ENCODE results near the gene DSP.

Gene DSP

GRCh38 chr6:7541175-7542064, at the start of gene DSP:
Gene DSP, plus strand, starts transcription at chr6:7541671. Its CDS starts 245 bp downstream, at chr6:7541916.
- no peak for DNase-seq

DNA sequence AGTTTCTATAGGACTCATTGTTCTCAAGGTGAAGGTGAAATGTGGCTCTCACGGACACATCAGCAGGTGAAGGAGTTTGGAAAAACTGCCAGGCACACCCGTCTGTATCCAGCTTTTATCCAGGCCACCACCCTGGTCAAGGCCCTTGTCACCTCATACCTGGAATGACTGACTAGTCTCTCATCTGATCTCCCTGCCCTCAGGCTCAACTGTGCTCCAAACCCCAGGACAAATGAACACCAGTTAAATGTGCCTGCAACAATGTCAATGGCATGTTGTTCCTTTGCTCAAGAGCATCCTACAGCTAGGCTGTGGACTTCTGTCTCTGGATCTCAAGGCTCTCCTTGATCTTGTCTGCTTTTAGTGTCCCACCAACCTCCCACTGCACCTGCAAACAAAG, 47.6 kb upstream of the DSP start:
- no peak for DNase-seq

DNA sequence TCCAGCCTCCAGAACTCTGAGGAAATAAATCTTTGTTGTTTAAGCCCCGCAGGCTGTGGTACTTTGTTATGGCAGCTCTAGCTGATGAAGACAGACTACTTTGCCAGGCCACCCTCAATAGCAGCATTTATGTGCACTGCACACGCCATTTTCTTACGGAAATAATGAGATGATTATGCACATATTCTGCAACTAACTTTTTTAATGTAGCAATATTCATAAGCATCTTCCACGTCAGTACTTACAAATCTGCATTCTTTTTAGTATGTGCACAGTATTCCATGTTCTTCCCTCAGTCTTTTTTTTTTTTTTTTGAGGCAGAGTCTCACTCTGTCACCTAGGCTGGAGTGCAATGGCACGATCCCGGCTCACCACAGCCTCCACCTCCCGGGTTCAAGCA, 46.8 kb upstream of the DSP start:
- DNase-seq = no peak

DNA sequence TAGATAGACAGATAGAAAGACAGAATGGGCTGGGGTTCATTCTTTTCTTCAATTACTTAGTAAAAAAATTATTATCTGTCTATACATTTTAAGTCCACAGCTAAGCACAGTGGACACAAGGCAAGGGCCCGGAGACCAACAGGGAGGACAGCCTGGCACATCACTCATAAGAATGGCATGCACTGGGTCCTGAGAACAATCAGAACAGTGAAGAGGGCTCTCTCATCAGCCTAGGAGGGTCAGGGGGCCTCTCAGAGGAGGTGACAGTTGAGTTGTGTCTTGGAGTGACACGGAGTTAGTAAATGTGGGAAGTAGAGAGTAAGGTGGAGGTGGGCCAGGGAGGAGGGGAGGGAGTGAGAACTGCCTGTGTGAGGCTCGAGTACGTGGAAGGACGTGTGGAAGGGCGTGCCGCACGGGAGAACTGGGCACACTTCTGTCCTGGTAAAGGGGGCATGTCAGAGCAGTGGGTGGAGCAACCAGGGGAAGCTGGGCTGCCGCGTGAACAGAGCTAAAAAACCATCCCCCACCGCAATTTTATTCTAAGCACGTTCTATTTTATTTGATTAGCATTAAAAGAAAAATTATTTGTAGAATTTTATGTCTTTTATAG, 45.1 kb upstream of the DSP start:
- no peak for DNase-seq

DNA sequence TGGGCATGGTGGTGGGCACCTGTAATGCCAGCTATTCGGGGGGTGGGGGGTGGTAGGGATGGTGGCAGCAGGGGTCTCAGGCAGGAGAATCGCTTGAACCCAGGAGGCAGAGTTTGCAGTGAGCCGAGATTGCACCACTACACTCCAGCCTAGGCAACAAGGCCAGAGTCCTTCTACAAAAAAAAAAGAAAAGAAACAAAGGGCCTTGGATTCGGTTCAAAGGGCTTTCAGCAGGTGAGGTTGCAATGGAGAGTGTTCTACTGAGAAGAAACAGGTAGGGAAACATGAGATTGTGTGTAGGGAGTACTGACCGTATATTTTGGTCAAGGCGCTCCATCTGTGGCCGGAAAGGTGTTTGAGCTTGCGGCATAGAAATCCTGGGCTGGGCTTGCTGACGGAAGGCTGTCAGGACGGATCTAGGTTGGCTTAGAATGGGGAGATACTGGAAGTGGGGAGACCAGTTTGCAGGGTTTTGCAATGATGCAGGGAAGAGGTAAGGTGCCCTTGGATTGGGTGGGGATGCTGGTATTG, 40.7 kb upstream of the DSP start:
- DNase-seq = no peak

GRCh38 chr6:7502743-7503142, 38.7 kb upstream of the DSP start:
- DNase-seq = no peak

DNA sequence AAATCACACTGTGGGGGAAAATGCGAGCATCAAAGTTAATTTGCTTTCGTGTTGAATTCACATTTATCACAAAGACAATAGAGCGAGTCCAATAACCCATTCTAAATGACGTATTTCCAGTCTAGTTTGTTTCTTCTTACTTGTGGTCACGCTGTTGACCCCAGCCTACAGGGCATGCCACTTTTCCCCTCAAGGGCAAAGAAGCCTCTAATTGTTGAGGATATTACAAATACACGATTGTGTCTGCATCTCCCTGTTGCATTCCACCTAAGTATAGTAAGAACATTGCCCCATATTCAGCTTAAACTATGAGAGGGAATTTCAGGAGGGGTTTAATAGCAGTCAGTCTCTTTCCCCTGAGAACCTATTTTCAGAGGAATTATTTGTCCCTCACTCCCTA, 37.4 kb upstream of the DSP start:
- DNase-seq = no peak

DNA sequence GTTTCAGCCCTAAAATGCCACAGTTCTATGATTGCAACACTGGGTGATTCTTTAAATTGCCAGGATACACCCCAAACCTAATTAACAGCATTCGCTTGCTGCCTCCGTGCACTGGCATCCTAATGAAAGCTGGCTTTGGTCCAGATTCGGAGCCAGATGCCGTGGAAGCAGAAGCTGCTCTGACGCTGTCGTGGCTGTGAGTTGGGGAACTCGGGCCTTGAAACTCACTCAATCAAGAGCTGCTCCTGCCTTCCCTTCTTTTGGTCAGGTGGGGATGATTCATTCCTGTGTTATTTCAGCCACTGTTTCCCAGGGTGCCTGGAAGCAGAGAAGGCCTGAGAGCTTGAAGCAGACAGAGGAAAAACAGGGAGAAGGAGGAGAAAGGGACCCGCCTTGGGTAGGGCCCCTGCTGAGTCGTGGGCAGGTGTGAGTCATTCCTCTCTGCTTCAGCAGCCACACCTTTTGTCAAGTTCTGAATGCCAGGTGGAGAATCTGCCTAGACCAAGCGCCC, 36.2 kb upstream of the DSP start:
- DNase-seq = no peak

- DNase-seq = no peak
Observed at GRCh38 chr6:7507600-7507999, 33.9 kb upstream of the DSP start.

DNA sequence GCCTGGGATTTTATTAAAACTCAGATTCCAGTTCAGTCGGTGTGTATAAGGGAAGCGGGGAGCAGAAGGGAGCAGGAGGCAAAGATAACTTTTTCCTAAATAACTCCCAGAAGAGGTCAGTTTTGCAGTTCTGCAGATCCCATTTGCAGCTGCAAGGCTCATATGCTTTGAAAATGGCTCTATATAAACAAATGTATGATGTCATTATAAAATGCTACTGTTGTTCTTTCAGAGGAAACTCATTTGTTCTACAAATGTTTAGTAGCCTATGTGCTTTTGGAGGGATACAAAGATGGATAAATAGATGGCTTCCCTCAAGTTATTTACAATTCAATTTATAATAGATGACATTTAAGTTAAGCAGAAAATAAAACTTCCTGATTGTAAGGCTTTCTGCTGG, 29.2 kb upstream of the DSP start:
- no peak for DNase-seq

- no peak for DNase-seq
Observed at GRCh38 chr6:7513529-7513928, 27.9 kb upstream of the DSP start.

DNA sequence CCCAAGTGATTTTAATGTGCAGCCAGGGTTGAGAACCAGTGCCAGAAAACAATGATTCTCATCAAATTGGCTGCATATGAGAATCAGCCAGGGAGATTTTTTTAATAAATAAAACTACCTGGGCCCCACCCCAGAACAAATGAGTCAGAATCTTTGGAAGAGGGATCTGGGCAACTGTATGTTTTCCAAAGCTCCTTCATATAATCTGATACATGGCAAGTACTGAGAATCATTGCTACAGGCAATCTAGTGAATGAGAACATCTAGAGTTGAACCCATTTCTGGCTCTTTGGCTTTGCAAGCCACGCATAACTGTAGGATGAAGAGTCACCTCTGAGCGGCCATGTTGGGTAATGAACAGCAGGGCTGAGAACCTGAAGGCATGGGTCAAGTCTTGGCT, 26.1 kb upstream of the DSP start:
- DNase-seq = no peak

- no peak for DNase-seq
Observed at GRCh38 chr6:7518877-7519276, 22.6 kb upstream of the DSP start.

DNA sequence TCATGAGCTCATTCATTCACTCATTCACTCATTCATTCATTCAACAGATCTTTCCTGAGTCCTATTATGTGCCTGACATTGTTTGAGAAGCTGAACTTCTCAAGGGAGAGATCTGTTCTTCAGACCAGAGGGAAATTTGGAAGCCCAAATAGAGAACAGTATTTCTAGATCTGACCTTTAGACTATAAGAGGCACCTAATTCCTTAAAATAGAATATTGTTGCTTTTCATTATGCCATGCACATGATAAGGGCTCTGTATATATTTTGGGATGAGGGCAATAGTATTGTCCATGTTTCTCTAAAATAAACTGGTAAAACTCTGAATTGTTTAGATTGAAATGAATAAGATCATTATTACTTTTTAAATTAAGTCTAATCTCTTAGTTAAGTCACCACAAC, 18.6 kb upstream of the DSP start:
- no peak for DNase-seq

- no peak for DNase-seq
Observed at GRCh38 chr6:7523922-7524321, 17.5 kb upstream of the DSP start.

GRCh38 chr6:7526755-7527154, 14.7 kb upstream of the DSP start:
- DNase-seq = no peak

DNA sequence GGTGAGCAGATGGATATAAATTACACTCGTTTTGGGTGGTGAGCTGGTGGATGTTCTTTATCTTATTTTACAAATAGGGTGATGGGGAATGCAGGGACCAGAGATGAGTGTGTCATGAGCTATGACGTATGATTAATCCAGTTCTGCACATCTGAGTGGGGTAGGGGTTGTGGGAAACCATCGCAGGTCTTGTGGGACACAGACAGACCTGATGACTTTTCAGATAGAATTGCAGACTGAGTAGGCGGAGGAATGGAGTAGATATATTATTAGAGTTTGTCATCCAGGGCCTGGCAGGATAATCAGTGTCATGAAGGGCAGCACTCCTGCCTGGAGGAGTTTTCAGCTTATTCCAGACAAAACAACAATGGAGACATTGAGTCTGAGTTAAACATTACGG, 12.9 kb upstream of the DSP start:
- DNase-seq = no peak

GRCh38 chr6:7529141-7529540, 12.3 kb upstream of the DSP start:
- DNase-seq = no peak

DNA sequence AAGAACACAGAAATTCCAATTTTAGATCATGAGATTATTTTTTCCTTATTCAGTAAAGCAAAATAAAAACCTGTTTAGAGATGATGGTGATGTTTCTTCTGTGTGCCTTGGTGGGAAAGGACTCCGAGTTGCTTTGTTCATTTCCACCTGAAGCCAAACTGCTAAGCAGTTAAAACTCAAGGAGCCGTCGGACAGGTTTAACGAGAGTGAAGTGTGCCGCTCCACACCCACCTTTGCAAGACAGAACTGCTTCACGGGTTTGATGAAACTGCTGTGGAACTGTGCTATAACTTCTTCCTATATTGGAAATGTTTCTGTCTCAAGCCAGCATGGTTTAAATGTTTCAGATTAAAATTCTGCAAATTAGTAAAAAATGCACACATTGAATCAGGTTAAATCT, 9.2 kb upstream of the DSP start:
- no peak for DNase-seq

- no peak for DNase-seq
Observed at GRCh38 chr6:7532821-7533220, 8.7 kb upstream of the DSP start.

DNA sequence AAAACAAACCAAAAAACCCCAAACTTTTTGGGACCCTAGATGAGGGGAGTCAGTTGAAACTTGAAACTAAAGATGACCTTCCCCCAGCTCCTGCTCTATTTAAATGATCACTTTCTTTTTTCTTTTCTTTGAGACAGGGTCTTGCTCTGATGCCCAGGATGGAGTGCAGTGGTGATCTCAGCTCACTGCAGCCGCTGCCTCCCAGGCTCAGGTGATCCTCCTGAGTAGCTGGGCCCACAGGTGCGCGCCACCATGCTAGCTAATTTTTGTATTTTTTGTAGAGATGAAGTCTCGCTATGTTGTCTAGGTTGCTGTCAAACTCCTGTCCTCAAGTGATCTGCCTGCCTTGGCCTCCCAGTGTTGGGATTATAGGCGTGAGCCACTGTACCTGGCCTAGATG, 7.3 kb upstream of the DSP start:
- no peak for DNase-seq

DNA sequence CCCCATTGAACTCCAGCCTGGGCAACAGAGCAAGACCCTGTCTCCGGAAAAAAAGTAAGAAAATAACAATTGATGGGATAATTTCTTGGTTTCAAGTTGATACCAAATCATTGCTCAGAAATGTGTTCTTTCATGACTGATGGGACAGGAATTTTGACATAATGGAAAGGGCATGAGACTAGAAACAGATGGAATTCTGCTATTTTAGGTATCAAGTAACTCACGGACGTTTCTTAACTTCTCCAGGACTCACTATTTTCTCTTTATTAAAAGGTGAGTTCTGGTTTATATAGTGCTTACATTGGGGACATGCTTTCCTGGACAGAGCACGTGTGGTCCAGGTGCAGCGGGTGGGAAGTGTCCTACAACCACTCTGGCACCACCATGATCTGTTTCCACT, 6.0 kb upstream of the DSP start:
- DNase-seq = no peak

GRCh38 chr6:7537565-7538174, 3.8 kb upstream of the DSP start:
- no peak for DNase-seq

DNA sequence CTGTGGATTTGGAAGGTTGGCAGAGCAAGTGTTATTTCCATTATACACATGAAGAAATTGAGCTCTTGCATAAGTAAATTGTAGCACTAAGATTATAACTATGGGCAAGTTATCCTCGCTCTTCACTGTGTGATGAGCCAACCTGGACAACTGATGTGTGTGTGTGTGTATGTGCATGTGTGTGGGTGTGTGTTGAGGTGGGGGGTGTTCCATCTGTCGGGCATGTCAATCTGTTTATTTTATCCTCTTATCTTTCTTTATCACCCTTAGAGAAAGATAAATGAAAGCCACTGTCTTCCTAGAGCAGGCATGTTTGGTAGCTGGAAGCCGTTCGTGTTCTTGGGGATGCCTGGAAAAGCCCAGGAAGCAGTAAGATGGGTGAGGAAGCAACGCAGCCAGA, 3.0 kb upstream of the DSP start:
- DNase-seq = no peak

Measured in KG1 (cell line).